HepG2 (cell line): ENCODE measurements around the gene PEX3. TPM values are rescaled to one million over a fixed set of nuclear protein-coding genes. Genes with fewer than 3 reads are reported as not detected.
A peak's percentile ranks its signal among the peaks of the same experiment; 100 is the strongest.

ENCODE experiments used
- ARNT2 ChIP-seq: sonication (generic); formaldehyde crosslinking; IDR thresholded peaks from 2 replicates; pipeline ENCODE4 v1.8.0; 2022; ENCODE audit warnings: mild to moderate bottlenecking, low read depth, missing genetic modification reagents, moderate library complexity
- ATF6 ChIP-seq: sonication (generic); formaldehyde crosslinking; conservative IDR thresholded peaks from 2 replicates; pipeline ENCODE4 v1.4.0; 2020; ENCODE audit warnings: missing genetic modification reagents
- CENPX ChIP-seq: sonication (generic); formaldehyde crosslinking; IDR thresholded peaks from 2 replicates; pipeline ENCODE4 v1.9.0; 2021; ENCODE audit warnings: mild to moderate bottlenecking, missing genetic modification reagents, moderate library complexity
- DPF2 ChIP-seq: sonication (generic); formaldehyde crosslinking; IDR thresholded peaks from 2 replicates; pipeline ENCODE4 v1.4.0; 2020; ENCODE audit warnings: mild to moderate bottlenecking, low read depth, missing genetic modification reagents, borderline replicate concordance
- FOSL1 ChIP-seq: sonication (generic); formaldehyde crosslinking; IDR thresholded peaks from 2 replicates; pipeline ENCODE4 v1.9.0; 2021; ENCODE audit warnings: missing genetic modification reagents, borderline replicate concordance
- FOXJ3 ChIP-seq: sonication (generic); formaldehyde crosslinking; IDR thresholded peaks from 2 replicates; pipeline ENCODE4 v1.4.0; 2020; ENCODE audit warnings: missing genetic modification reagents, mild to moderate bottlenecking, borderline replicate concordance
- HOXD1 ChIP-seq: sonication (generic); formaldehyde crosslinking; IDR thresholded peaks from 2 replicates; pipeline ENCODE4 v1.5.0; 2020; ENCODE audit warnings: missing genetic modification reagents
- KDM1A ChIP-seq: IDR thresholded peaks from 2 replicates; pipeline ENCODE4 v1.6.1; 2016; ENCODE audit warnings: missing compliant biosample characterization
- KDM5B ChIP-seq: sonication (generic); formaldehyde crosslinking; IDR thresholded peaks from 2 replicates; pipeline ENCODE4 v1.4.0; 2020; ENCODE audit warnings: missing genetic modification reagents, mild to moderate bottlenecking, borderline replicate concordance
- NCOA1 ChIP-seq: sonication (generic); formaldehyde crosslinking; IDR thresholded peaks from 2 replicates; pipeline ENCODE4 v1.9.0; 2021; ENCODE audit warnings: missing genetic modification reagents
- RFX1 ChIP-seq: fragments of 450-650 bp; IDR thresholded peaks from 2 replicates; pipeline ENCODE4 v1.6.1; 2017
- YEATS4 ChIP-seq: sonication (generic); formaldehyde crosslinking; IDR thresholded peaks from 2 replicates; pipeline ENCODE4 v1.4.0; 2020; ENCODE audit warnings: missing genetic modification reagents, borderline replicate concordance
- ZNF225 ChIP-seq: sonication (generic); formaldehyde crosslinking; IDR thresholded peaks from 2 replicates; pipeline ENCODE4 v1.4.0; 2020; ENCODE audit warnings: mild to moderate bottlenecking, missing genetic modification reagents
- ZNF33B ChIP-seq: sonication (generic); formaldehyde crosslinking; IDR thresholded peaks from 2 replicates; pipeline ENCODE4 v1.5.1; 2020; ENCODE audit warnings: mild to moderate bottlenecking, missing genetic modification reagents
- ZNF580 ChIP-seq: IDR thresholded peaks from 2 replicates; pipeline ENCODE4 v1.6.1; 2016; ENCODE audit warnings: low read depth, borderline replicate concordance
- ZNF598 ChIP-seq: sonication (generic); formaldehyde crosslinking; IDR thresholded peaks from 2 replicates; pipeline ENCODE4 v1.5.1; 2020; ENCODE audit warnings: mild to moderate bottlenecking, missing genetic modification reagents, borderline replicate concordance
- polyA plus RNA-seq, 8 experiments: library from polyadenylated mRNA; depleted of rRNA in 3 of 8; stranded (reverse) in 7 of 8; unstranded in 1 of 8; fragments of >200 nt; fragmentation: Illumina TruSeq in 4 of 8; extraction: Trizol in 4 of 8; gene quantifications; 2 replicates each; pipeline versions ENCODE4 v1.2.1 to v1.2.3, GENCODE V29; 2011 to 2016; ENCODE audit warnings: low read depth in 4 of 8, missing spikeins in 1 of 8, mixed read lengths in 1 of 8; ENCODE audit not compliant: insufficient read depth in 1 of 8
- total RNA-seq, 5 experiments: library from RNA; depleted of rRNA; stranded (reverse); fragments of >200 nt; fragmentation: Illumina TruSeq; extraction: Trizol; gene quantifications; 2 replicates each; pipeline ENCODE4 v1.2.3, GENCODE V29; 2016; ENCODE audit warnings: low read depth in 1 of 5
- TF ChIP-seq, protein P1 (sequence below): sonication (generic); formaldehyde crosslinking; IDR thresholded peaks from 2 replicates; pipeline ENCODE4 v1.5.1; 2020; ENCODE audit warnings: mild to moderate bottlenecking, missing genetic modification reagents, borderline replicate concordance
- TF ChIP-seq, protein P2 (sequence below): sonication (generic); formaldehyde crosslinking; IDR thresholded peaks from 2 replicates; pipeline ENCODE4 v1.4.0; 2020; ENCODE audit warnings: mild to moderate bottlenecking, missing genetic modification reagents, borderline replicate concordance

The PEX3 gene
- total and polyA plus RNA-seq, 2 of the 13 experiments (the other 11 are each of a cell fraction or from before 2014, with no cell fraction given), result 30.9 to 40.8 TPM

GRCh38 chr6:143432588-143432987, 18.0 kb upstream of the PEX3 start (continued):
- TF ChIP-seq, protein P1, sequence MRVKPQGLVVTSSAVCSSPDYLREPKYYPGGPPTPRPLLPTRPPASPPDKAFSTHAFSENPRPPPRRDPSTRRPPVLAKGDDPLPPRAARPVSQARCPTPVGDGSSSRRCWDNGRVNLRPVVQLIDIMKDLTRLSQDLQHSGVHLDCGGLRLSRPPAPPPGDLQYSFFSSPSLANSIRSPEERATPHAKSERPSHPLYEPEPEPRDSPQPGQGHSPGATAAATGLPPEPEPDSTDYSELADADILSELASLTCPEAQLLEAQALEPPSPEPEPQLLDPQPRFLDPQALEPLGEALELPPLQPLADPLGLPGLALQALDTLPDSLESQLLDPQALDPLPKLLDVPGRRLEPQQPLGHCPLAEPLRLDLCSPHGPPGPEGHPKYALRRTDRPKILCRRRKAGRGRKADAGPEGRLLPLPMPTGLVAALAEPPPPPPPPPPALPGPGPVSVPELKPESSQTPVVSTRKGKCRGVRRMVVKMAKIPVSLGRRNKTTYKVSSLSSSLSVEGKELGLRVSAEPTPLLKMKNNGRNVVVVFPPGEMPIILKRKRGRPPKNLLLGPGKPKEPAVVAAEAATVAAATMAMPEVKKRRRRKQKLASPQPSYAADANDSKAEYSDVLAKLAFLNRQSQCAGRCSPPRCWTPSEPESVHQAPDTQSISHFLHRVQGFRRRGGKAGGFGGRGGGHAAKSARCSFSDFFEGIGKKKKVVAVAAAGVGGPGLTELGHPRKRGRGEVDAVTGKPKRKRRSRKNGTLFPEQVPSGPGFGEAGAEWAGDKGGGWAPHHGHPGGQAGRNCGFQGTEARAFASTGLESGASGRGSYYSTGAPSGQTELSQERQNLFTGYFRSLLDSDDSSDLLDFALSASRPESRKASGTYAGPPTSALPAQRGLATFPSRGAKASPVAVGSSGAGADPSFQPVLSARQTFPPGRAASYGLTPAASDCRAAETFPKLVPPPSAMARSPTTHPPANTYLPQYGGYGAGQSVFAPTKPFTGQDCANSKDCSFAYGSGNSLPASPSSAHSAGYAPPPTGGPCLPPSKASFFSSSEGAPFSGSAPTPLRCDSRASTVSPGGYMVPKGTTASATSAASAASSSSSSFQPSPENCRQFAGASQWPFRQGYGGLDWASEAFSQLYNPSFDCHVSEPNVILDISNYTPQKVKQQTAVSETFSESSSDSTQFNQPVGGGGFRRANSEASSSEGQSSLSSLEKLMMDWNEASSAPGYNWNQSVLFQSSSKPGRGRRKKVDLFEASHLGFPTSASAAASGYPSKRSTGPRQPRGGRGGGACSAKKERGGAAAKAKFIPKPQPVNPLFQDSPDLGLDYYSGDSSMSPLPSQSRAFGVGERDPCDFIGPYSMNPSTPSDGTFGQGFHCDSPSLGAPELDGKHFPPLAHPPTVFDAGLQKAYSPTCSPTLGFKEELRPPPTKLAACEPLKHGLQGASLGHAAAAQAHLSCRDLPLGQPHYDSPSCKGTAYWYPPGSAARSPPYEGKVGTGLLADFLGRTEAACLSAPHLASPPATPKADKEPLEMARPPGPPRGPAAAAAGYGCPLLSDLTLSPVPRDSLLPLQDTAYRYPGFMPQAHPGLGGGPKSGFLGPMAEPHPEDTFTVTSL (CRISPR knock-in tag), result peak; percentile 88; the same call in 1 of the 2 replicates
- TF ChIP-seq CENPX (no peak), DPF2 (CRISPR knock-in tag) (peak; percentile 81), FOSL1 (no peak), ZNF598 (CRISPR knock-in tag) (no peak), ZNF225 (CRISPR knock-in tag) (no peak), ATF6 (CRISPR knock-in tag) (no peak; the same call in 1 of the 2 replicates), RFX1 (no peak), FOXJ3 (CRISPR knock-in tag) (peak; percentile 62; the same call in 1 of the 2 replicates), KDM5B (no peak), YEATS4 (no peak), KDM1A (no peak), ARNT2 (CRISPR knock-in tag) (no peak), NCOA1 (CRISPR knock-in tag) (0 out of 2 replicates have a peak, but pooled peaks have one; percentile 73), ZNF580 (CRISPR knock-in tag) (no peak), ZNF33B (CRISPR knock-in tag) (no peak), HOXD1 (CRISPR knock-in tag) (no peak)
- TF ChIP-seq, protein P2, sequence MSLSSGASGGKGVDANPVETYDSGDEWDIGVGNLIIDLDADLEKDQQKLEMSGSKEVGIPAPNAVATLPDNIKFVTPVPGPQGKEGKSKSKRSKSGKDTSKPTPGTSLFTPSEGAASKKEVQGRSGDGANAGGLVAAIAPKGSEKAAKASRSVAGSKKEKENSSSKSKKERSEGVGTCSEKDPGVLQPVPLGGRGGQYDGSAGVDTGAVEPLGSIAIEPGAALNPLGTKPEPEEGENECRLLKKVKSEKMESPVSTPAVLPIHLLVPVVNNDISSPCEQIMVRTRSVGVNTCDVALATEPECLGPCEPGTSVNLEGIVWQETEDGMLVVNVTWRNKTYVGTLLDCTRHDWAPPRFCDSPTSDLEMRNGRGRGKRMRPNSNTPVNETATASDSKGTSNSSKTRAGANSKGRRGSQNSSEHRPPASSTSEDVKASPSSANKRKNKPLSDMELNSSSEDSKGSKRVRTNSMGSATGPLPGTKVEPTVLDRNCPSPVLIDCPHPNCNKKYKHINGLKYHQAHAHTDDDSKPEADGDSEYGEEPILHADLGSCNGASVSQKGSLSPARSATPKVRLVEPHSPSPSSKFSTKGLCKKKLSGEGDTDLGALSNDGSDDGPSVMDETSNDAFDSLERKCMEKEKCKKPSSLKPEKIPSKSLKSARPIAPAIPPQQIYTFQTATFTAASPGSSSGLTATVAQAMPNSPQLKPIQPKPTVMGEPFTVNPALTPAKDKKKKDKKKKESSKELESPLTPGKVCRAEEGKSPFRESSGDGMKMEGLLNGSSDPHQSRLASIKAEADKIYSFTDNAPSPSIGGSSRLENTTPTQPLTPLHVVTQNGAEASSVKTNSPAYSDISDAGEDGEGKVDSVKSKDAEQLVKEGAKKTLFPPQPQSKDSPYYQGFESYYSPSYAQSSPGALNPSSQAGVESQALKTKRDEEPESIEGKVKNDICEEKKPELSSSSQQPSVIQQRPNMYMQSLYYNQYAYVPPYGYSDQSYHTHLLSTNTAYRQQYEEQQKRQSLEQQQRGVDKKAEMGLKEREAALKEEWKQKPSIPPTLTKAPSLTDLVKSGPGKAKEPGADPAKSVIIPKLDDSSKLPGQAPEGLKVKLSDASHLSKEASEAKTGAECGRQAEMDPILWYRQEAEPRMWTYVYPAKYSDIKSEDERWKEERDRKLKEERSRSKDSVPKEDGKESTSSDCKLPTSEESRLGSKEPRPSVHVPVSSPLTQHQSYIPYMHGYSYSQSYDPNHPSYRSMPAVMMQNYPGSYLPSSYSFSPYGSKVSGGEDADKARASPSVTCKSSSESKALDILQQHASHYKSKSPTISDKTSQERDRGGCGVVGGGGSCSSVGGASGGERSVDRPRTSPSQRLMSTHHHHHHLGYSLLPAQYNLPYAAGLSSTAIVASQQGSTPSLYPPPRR, result peak; percentile 62; the same call in 1 of the 2 replicates
